ENCODE measurements around the gene FLT3.

- TF ChIP-seq EP300 (IDR thresholded peaks at IDR 0.05; ENCODE audit: low read depth) (no peak), CTCF (IDR thresholded peaks at IDR 0.05) (no peak)
Observed at GRCh38 chr13:27959976-27960361, 140.4 kb downstream of the FLT3 start.
